Keratinocyte (primary cell): Measurements from ENCODE around the gene GFOD2.

ENCODE experiments used
- EZH2 ChIP-seq: IDR thresholded peaks from one replicate; pipeline ENCODE4 v1.6.1; 2012; ENCODE audit warnings: inconsistent platforms, mild to moderate bottlenecking, low read length, moderate library complexity
- TF ChIP-seq, protein P1 (sequence below), 3 experiments: IDR thresholded peaks in 1 of 3; conservative IDR thresholded peaks in 1 of 3; optimal IDR thresholded peaks in 1 of 3; 2 replicates in 2 of 3; 3 replicates in 1 of 3; pipeline versions ENCODE3 to v1.5.1; 2011; ENCODE audit warnings: low read length in 3 of 3, mild to moderate bottlenecking in 3 of 3, moderate library complexity in 2 of 3, control low read depth in 1 of 3, inconsistent platforms in 1 of 3; ENCODE audit not compliant: insufficient read depth in 2 of 3; ENCODE audit errors: extremely low read depth in 1 of 3

DNA sequence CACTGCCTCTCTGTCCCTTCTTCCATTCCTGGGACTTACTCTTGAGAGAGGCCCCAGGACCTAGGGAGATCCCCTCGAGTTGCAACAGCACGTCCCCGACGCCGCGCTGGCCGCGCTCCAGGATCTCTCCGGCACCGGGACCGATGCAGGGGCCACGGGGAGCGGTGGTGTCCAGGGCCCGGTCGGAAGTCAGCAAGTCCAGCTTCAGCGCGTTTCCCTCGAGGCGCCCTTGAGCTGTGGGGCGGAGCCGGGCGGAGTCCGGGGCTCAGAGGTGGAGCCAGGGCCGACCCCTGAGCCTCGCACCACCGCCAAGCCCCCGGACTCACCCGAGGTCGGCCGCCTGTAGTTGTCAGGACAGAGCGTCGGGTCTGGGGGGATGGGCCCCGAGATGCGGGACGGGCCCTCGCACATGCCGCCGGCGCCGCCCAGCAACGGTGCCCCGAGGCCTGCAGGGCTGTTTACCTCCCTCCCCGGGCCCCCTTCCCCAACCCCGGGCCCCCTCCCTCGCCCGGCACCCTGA is 53.0 kb downstream of the GFOD2 start:
- TF ChIP-seq, protein P1, sequence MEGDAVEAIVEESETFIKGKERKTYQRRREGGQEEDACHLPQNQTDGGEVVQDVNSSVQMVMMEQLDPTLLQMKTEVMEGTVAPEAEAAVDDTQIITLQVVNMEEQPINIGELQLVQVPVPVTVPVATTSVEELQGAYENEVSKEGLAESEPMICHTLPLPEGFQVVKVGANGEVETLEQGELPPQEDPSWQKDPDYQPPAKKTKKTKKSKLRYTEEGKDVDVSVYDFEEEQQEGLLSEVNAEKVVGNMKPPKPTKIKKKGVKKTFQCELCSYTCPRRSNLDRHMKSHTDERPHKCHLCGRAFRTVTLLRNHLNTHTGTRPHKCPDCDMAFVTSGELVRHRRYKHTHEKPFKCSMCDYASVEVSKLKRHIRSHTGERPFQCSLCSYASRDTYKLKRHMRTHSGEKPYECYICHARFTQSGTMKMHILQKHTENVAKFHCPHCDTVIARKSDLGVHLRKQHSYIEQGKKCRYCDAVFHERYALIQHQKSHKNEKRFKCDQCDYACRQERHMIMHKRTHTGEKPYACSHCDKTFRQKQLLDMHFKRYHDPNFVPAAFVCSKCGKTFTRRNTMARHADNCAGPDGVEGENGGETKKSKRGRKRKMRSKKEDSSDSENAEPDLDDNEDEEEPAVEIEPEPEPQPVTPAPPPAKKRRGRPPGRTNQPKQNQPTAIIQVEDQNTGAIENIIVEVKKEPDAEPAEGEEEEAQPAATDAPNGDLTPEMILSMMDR (optimal IDR thresholded peaks at IDR 0.05 in 1 of 3, IDR thresholded peaks at IDR 0.05 in 1 of 3, conservative IDR thresholded peaks at IDR 0.05 in 1 of 3; ENCODE audit: extremely low read depth in 1 of 3, insufficient read depth in 2 of 3, low read length in 3 of 3), result no peak
- TF ChIP-seq EZH2, result no peak
